GM19463 (cell line): ENCODE data around the gene PCDHGB2.
"Not testable (repeated sequence)": the region's sequence is repeated elsewhere in the genome, so short reads cannot be mapped to it uniquely, and the experiment has no call there.

Experiments used
- ATAC-seq: cut with Tn5 transposase; IDR thresholded peaks from one replicate; pipeline ENCODE4 v1.9.1; 2021; ENCODE audit warnings: mild to moderate bottlenecking, moderate library complexity; ENCODE audit not compliant: unreplicated experiment

Gene PCDHGB2

DNA sequence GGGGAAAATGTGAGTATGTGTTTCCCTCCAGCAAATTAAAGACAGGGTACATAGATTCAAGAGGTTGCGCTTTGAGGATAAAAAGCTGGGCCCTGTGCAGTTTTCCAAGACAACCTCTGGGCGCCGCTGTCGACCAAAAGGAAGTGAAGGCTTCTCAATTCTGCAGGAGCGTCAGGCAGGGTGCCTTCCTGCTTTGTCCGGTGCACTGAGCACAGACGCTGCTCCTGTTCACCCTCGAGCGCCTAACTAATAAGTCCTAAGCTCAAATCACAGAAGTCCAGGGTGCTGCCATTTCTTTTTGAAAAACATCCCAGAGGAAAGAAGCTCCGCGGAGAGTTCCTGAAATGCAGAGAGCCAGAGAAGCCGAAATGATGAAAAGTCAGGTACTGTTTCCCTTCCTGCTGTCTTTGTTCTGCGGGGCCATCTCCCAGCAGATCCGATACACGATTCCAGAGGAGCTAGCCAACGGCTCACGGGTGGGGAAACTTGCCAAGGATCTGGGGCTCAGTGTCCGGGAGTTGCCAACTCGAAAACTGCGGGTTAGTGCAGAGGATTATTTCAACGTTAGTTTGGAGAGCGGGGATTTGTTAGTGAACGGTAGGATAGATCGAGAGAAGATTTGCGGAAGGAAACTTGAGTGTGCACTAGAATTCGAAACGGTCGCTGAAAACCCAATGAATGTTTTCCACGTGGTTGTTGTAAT lies 9.7 kb upstream of the PCDHGB2 start, which contains the start of gene PCDHGB1:
TSS of gene PCDHGB1 (plus strand) at position 183 of the 703 bp plus-strand sequence. CDS start at position 345, 162 bp downstream.
- peak; percentile 94 for ATAC-seq

DNA sequence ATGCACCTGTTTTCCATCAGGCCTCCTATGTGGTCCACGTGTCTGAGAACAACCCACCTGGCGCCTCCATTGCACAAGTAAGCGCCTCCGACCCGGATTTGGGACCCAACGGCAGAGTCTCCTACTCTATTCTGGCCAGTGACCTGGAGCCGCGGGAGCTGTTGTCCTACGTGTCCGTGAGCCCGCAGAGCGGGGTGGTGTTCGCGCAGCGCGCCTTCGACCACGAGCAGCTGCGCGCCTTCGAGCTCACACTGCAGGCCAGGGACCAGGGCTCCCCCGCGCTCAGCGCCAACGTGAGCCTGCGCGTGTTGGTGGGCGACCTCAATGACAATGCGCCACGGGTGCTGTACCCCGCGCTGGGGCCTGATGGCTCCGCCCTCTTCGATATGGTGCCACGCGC lies 8.2 kb upstream of the PCDHGB2 start:
- no peak for ATAC-seq

DNA sequence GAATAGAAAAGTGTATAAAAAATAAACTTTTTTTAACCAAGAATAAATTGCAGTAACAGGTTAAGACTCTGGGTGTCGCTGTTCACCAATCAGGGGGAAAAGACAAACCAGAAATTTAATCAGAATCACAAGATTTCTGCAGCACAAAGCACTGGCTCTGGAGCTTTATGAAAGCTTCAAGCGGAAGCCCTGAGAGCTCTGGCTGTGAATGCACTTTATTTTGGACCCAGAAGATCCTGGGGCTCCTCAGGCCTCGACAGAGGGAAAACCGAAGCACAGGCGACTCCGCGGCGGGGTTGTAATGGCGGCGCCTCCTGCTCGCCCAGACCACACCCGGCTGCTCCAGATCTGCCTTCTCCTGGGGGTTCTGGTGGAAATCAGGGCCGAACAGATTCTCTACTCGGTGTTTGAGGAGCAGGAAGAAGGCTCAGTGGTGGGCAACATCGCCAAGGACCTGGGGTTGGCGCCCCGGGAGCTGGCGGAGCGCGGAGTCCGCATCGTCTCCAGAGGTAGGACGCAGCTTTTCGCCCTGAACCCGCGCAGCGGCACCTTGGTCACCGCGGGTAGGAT lies 4.8 kb upstream of the PCDHGB2 start, which contains the start of gene PCDHGA4:
TSS of gene PCDHGA4 (plus strand) at position 122 of the 570 bp plus-strand sequence. CDS start at position 209, 87 bp downstream.
- ATAC-seq: no peak

DNA sequence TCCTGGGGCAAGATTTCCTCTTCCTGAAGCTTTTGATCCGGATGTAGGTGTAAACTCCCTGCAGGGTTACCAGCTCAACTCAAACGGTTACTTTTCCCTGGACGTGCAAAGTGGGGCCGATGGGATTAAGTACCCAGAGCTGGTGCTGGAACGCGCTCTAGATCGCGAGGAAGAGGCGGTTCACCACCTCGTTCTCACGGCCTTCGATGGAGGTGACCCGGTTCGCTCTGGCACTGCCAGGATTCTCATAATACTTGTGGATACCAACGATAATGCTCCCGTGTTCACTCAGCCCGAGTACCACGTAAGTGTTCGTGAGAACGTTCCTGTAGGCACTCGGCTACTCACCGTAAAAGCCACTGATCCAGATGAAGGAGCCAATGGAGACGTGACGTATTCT lies 4.2 kb upstream of the PCDHGB2 start:
- no peak for ATAC-seq

DNA sequence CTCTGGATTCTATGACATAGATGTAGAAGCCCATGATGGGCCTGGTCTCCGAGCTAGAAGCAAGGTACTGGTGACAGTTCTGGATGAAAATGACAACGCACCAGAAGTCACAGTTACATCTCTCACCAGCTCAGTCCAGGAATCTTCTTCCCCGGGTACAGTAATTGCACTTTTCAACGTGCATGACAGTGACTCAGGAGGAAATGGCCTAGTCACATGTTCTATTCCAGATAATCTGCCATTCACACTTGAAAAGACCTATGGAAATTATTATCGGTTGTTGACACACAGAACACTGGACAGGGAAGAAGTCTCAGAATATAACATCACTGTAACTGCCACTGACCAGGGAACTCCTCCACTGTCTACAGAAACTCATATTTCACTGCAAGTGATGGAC lies 3.7 kb upstream of the PCDHGB2 start:
- no peak for ATAC-seq

GRCh38 chr5:141356950-141357349 lies 2.8 kb upstream of the PCDHGB2 start:
- no peak for ATAC-seq

DNA sequence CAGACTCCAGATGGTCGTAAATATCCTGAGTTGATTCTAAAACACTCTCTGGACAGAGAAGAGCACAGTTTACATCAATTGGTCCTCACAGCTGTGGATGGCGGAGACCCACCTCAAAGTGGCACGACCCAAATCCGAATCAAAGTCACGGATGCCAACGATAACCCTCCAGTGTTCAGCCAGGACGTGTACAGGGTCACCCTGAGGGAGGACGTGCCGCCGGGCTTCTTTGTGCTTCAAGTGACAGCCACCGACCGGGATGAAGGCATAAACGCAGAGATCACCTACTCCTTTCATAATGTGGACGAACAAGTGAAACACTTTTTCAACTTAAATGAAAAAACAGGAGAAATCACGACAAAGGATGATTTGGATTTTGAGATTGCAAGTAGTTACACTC lies 891 bp downstream of the PCDHGB2 start:
- ATAC-seq: no peak

DNA sequence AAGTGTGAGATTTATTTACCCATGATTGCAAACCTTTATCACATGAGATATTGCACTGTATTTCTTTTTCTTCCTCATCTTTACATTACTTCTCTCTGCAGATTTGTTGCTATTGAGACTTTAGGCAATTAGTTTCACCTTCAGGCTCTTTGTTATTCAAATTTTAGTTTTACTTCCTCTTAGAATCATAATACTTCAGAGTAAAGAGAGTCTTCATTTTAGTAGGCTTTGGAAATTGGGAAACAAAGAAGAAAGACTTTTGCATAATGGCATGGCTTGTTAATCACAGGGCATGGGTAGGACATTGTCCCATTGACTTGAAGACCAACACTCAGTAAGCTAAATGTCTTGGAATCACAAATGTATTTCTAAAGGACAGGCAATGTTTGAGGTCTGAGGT lies 2.9 kb downstream of the PCDHGB2 start:
- no peak for ATAC-seq

GRCh38 chr5:141363952-141364660 lies 4.3 kb downstream of the PCDHGB2 start, which contains the start of gene PCDHGA5:
Gene PCDHGA5 (plus strand): TSS chr5:141364162. CDS start chr5:141364331, 169 bp downstream.
- ATAC-seq: no peak

DNA sequence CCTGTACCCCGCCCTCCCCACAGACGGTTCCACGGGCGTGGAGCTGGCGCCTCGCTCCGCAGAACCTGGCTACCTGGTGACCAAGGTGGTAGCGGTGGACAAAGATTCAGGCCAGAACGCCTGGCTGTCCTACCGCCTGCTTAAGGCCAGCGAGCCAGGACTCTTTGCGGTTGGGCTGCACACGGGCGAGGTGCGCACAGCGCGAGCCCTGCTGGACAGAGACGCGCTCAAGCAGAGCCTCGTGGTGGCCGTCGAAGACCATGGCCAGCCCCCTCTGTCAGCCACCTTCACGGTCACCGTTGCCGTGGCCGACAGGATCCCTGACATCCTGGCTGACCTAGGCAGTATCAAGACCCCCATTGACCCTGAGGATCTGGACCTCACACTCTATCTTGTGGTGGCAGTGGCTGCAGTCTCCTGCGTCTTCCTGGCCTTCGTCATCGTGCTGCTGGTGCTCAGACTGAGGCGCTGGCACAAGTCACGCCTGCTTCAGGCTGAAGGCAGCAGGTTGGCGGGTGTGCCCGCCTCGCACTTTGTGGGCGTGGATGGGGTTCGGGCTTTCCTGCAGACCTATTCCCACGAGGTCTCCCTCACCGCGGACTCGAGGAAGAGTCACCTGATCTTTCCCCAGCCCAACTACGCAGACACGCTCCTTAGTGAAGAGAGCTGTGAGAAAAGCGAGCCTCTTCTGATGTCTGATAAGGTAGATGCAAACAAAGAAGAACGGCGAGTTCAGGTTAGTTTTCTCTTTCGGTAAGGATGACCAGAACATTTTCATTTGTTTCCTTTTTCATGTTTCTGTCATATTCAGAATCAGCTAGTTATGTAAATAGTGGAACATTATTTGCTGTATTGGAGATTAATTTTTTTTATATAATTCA lies 6.5 kb downstream of the PCDHGB2 start:
- ATAC-seq: no peak

DNA sequence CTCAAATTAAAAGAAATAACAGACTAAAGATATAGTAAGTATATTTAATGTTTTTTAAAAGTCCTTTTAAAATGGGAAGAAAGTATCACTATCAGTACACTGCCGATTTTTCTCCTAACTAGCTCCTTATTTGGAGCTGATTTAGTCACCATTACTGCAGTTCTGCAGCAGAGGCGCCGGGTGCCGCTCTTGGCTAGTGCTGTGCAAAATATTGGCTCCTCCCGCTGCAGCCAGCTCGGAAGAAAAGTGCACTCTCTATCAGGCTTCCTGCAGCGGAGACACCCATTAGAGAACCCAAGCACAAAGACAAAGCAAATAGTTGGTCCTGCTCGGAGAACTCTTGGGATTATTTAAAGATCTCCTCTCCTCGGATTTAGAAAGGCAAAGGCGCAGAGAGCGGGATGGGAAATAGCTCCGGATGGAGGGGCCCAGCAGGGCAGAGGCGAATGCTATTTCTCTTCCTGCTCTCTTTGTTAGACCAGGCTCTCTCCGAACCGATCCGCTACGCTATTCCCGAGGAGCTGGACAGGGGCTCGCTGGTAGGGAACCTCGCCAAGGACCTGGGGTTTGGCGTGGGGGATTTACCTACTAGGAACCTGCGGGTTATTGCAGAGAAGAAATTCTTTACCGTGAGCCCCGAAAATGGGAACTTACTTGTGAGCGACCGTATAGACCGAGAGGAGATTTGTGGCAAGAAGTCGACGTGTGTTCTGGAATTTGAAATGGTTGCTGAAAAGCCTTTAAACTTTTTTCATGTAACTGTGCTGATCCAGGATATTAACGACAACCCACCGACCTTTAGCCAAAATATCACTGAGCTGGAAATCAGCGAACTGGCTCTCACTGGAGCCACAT lies 10.4 kb downstream of the PCDHGB2 start, which contains the start of gene PCDHGB3:
TSS of gene PCDHGB3 (plus strand) at position 249 of the 855 bp plus-strand sequence. CDS start at position 402, 153 bp downstream.
- ATAC-seq: peak; percentile 97

GRCh38 chr5:141371572-141372475 lies 12.0 kb downstream of the PCDHGB2 start:
- ATAC-seq: no peak

- no peak for ATAC-seq
Observed at GRCh38 chr5:141373673-141374317, 14.0 kb downstream of the PCDHGB2 start, which contains the start of gene PCDHGA6. Gene PCDHGA6 (plus strand): TSS chr5:141373891. CDS start chr5:141374084, 193 bp downstream.

DNA sequence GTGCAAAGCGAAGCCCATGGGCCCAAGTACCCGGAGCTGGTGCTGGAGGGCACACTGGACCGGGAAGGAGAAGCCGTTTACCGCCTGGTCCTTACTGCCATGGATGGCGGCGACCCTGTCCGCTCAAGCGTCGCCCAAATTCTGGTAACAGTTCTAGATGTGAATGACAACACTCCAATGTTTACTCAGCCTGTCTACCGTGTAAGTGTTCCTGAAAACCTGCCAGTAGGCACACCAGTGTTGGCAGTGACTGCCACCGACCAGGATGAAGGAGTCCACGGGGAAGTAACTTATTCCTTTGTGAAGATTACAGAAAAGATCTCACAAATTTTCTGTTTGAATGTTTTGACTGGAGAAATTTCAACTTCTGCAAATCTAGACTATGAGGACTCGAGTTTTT lies 14.8 kb downstream of the PCDHGB2 start:
- ATAC-seq: no peak

DNA sequence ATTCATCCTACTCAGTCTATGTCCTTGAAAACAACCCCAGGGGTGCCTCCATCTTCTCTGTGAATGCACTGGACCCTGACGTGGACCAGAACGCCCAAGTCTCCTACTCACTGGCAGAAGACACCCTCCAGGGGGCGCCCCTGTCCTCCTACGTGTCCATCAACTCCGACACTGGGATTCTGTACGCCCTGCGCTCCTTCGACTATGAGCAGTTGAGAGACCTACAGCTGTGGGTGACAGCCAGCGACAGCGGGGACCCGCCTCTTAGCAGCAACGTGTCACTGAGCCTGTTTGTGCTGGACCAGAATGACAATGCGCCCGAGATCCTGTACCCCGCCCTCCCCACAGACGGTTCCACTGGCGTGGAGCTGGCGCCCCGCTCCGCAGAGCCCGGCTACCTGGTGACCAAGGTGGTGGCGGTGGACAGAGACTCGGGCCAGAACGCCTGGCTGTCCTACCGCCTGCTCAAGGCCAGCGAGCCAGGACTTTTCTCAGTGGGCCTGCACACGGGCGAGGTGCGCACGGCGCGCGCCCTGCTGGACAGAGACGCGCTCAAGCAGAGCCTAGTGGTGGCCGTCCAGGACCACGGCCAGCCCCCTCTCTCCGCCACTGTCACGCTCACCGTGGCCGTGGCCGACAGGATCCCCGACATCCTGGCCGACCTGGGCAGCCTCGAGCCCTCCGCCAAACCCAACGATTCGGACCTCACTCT lies 15.8 kb downstream of the PCDHGB2 start:
- not testable (repeated sequence) for ATAC-seq

- ATAC-seq: no peak
Observed at GRCh38 chr5:141382469-141383294, 22.9 kb downstream of the PCDHGB2 start, which contains the start of gene PCDHGA7. Gene PCDHGA7 (plus strand): TSS chr5:141382742. CDS start chr5:141382900, 158 bp downstream.
